Bronchial epithelial cell (primary cell): ENCODE data around the gene PAX7. TPM values are rescaled to one million over a fixed set of nuclear protein-coding genes. Genes with fewer than 3 reads are reported as not detected.
"Not testable (repeated sequence)": the region's sequence is repeated elsewhere in the genome, so short reads cannot be mapped to it uniquely, and the experiment has no call there.

Experiments
- DNase-seq: peaks from one replicate; pipeline ENCODE4 v3.0.0-alpha.2; 2010; ENCODE audit warnings: low read depth
- FAIRE-seq: peaks from 2 replicates; lab custom pipeline; 2011; peaks lifted over from hg19 to GRCh38; lab: Jason Lieb, UNC
- H3K27me3 ChIP-seq: 2 replicates; pipeline ENCODE4 v1.5.1; 2011; ENCODE audit warnings: low read length; ENCODE audit not compliant: control insufficient read depth, insufficient read depth
- H3K36me3 ChIP-seq: 2 replicates; pipeline ENCODE4 v1.5.1; 2011; ENCODE audit warnings: low read length; ENCODE audit not compliant: control insufficient read depth, insufficient read depth
- H3K4me3 ChIP-seq: 2 replicates; pipeline ENCODE4 v1.5.1; 2011; ENCODE audit warnings: mild to moderate bottlenecking, low read depth, low read length, control low read depth
- CTCF ChIP-seq: IDR thresholded peaks from 2 replicates; pipeline ENCODE4 v1.5.1; 2011; ENCODE audit warnings: mild to moderate bottlenecking, moderate library complexity, low read length, control low read depth, inconsistent platforms; ENCODE audit not compliant: insufficient read depth, severe bottlenecking
- total RNA-seq: library from RNA; depleted of rRNA; stranded (reverse); fragments of >200 nt; gene quantifications from 2 replicates; pipeline ENCODE4 v1.2.1, GENCODE V29; 2014

Gene PAX7
- total RNA-seq: 0.13 TPM in 1 of 2 replicates, not detected in the other

- DNase-seq (no peak), FAIRE-seq (no peak)
- TF ChIP-seq CTCF: no peak
- Histone ChIP-seq H3K36me3 (no peaks in the 10 kb centered on the region), H3K4me3 (no peak within 1 kb of the TSS), H3K27me3 (peaks cover 64% of the 10 kb centered on the region)
Measured at GRCh38 chr1:18630511-18631495, at the start of gene PAX7. Gene PAX7, plus strand, starts transcription at chr1:18630846. Its CDS starts 758 bp downstream, at chr1:18631604.

GRCh38 chr1:18581420-18581880 is 49.2 kb upstream of the PAX7 start:
- Histone ChIP-seq H3K36me3 (no peaks in the 10 kb centered on the region), H3K27me3 (no peaks in the 10 kb centered on the region), H3K4me3 (no peak overlapping the region)
- DNase-seq: peak; percentile 8
- FAIRE-seq: no peak
- peak; percentile 88 for TF ChIP-seq CTCF

- TF ChIP-seq CTCF: no peak
- FAIRE-seq: peak; percentile 73
- no peak overlapping the region for H3K4me3 ChIP-seq
- DNase-seq: no peak
- no peaks in the 10 kb centered on the region for H3K27me3 ChIP-seq
- H3K36me3 ChIP-seq: no peaks in the 10 kb centered on the region
Measured at GRCh38 chr1:18582890-18583289, 47.8 kb upstream of the PAX7 start.

GRCh38 chr1:18583326-18583941 is 47.2 kb upstream of the PAX7 start:
- Histone ChIP-seq H3K36me3 (no peaks in the 10 kb centered on the region), H3K27me3 (no peaks in the 10 kb centered on the region), H3K4me3 (no peak overlapping the region)
- TF ChIP-seq CTCF: no peak
- DNase-seq (no peak), FAIRE-seq (no peak)

- H3K4me3 ChIP-seq, H3K36me3 ChIP-seq, FAIRE-seq, DNase-seq, H3K27me3 ChIP-seq: not testable (repeated sequence)
Measured at GRCh38 chr1:18586016-18586415, 44.6 kb upstream of the PAX7 start.

GRCh38 chr1:18588093-18588492 is 42.6 kb upstream of the PAX7 start:
- no peaks in the 10 kb centered on the region for H3K27me3 ChIP-seq
- FAIRE-seq (no peak), DNase-seq (no peak)
- no peak for TF ChIP-seq CTCF
- no peak overlapping the region for H3K4me3 ChIP-seq
- no peaks in the 10 kb centered on the region for H3K36me3 ChIP-seq
